ENCODE results near the gene GADL1.

GADL1 gene

DNA sequence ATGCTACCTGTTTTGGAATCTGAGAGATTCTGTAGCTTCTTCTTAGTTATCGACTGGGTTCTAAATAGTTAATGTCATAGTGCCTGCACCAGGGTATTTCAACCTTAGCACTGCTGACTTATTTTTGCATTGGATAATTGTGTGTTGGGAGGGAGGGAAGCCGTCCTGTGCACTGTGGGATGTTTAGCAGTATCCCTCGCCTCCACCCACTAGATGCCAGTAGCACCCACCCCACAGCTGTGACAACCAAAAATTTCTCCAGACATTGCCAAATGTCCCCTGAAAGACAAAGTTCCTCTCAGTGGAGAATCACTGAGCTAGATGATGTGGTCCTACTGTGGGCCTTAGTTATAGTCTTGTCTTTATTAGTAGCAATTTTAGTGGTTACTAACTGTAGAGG lies 199.8 kb downstream of the GADL1 start:
- no peak overlapping the region for H3K4me3 ChIP-seq (ENCODE audit: low read depth in 1 of 5, low read length in 5 of 5)
- peak overlapping the region; percentile 15 for H3K27ac ChIP-seq (ENCODE audit: low read depth, low read length)
- H3K9me3 ChIP-seq (ENCODE audit: control insufficient read depth in 5 of 5, low read length in 5 of 5) = no peaks in the 10 kb centered on the region
- H3K9ac ChIP-seq (ENCODE audit: low read length in 5 of 5) = no peak overlapping the region
- H3K36me3 ChIP-seq (ENCODE audit: control insufficient read depth in 5 of 5, insufficient read depth in 5 of 5, low read length in 5 of 5) = peaks cover 31 to 53% (median 47%) of the 10 kb centered on the region in 5 donors
- no peaks in the 10 kb centered on the region for H3K27me3 ChIP-seq (ENCODE audit: control insufficient read depth in 5 of 5, insufficient read depth in 4 of 5, low read length in 5 of 5)
- peaks cover 3 to 42% (median 35%) of the 10 kb centered on the region in 5 donors for H3K4me1 ChIP-seq (ENCODE audit: control insufficient read depth in 5 of 5, insufficient read depth in 5 of 5, low read length in 5 of 5)

DNA sequence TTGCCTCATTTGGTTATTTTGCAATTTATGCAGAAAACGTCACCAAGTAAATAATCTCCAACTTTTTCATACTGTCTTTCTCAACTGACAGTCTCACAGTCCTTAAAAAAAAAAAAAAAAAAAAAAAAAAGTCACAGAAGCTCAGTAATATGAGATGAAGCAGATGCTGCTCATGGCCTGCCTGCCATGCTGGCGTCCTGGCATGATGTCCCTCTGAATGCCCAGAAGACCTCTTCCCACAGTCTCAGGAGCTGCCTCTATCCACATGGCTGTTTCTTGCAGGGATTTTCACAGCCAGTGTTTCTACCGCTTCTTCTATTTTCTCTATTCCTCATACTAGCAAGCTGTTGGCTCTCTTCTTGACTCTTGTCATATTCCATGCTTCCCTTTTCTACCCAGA lies 200.3 kb downstream of the GADL1 start:
- no peaks in the 10 kb centered on the region for H3K27me3 ChIP-seq (ENCODE audit: control insufficient read depth in 5 of 5, insufficient read depth in 4 of 5, low read length in 5 of 5)
- H3K9ac ChIP-seq (ENCODE audit: low read length in 5 of 5) = no peak overlapping the region
- no peak overlapping the region for H3K4me3 ChIP-seq (ENCODE audit: low read depth in 1 of 5, low read length in 5 of 5)
- H3K4me1 ChIP-seq (ENCODE audit: control insufficient read depth in 5 of 5, insufficient read depth in 5 of 5, low read length in 5 of 5) = peaks cover 6 to 47% (median 41%) of the 10 kb centered on the region in 5 donors
- H3K27ac ChIP-seq (ENCODE audit: low read depth, low read length) = peak overlapping the region; percentile 15
- no peaks in the 10 kb centered on the region for H3K9me3 ChIP-seq (ENCODE audit: control insufficient read depth in 5 of 5, low read length in 5 of 5)
- peaks cover 31 to 54% (median 48%) of the 10 kb centered on the region in 5 donors for H3K36me3 ChIP-seq (ENCODE audit: control insufficient read depth in 5 of 5, insufficient read depth in 5 of 5, low read length in 5 of 5)

- Histone ChIP-seq H3K36me3 (ENCODE audit: control insufficient read depth in 5 of 5, insufficient read depth in 5 of 5, low read length in 5 of 5) (peaks cover 28 to 60% (median 52%) of the 10 kb centered on the region in 5 donors), H3K27me3 (ENCODE audit: control insufficient read depth in 5 of 5, insufficient read depth in 4 of 5, low read length in 5 of 5) (no peaks in the 10 kb centered on the region), H3K4me3 (ENCODE audit: low read depth in 1 of 5, low read length in 5 of 5) (no peak overlapping the region), H3K4me1 (ENCODE audit: control insufficient read depth in 5 of 5, insufficient read depth in 5 of 5, low read length in 5 of 5) (peaks cover 11 to 53% (median 46%) of the 10 kb centered on the region in 5 donors), H3K9me3 (ENCODE audit: control insufficient read depth in 5 of 5, low read length in 5 of 5) (no peaks in the 10 kb centered on the region), H3K27ac (ENCODE audit: low read depth, low read length) (peak overlapping the region; percentile 63), H3K9ac (ENCODE audit: low read length in 5 of 5) (no peak overlapping the region)
Observed at GRCh38 chr3:30693470-30694120, 200.9 kb downstream of the GADL1 start.

DNA sequence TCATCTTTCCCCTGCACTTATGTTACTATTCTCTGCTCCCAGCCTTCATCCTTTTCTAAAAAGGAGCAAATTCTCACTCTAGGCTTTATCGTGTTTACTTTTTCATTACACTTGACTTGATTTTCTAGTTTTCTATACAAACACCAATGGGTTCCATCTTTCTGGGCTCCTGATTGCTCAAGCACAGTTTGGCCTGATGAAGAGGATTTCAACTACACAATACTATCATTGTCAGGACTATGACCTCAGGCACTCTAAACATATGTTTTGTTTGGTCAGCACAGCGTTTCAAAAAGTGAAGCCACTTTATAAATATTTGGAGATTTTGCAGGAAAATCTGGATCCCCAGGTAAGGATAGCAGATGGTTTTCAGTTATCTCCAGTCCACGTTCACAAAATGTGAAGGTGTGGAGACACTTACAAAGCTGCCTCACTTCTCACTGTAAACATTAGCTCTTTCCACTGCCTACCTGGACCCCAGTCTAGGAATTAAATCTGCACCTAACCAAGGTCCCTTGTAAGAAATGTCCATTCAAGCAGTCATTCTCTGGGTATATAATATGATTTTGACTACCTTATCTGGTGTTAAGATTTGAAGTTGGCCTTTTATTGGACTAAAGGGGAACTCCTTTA lies 201.8 kb downstream of the GADL1 start:
- Histone ChIP-seq H3K36me3 (ENCODE audit: control insufficient read depth in 5 of 5, insufficient read depth in 5 of 5, low read length in 5 of 5) (peaks cover 23 to 69% (median 61%) of the 10 kb centered on the region in 5 donors), H3K4me1 (ENCODE audit: control insufficient read depth in 5 of 5, insufficient read depth in 5 of 5, low read length in 5 of 5) (peaks cover 12 to 62% (median 53%) of the 10 kb centered on the region in 5 donors), H3K27me3 (ENCODE audit: control insufficient read depth in 5 of 5, insufficient read depth in 4 of 5, low read length in 5 of 5) (no peaks in the 10 kb centered on the region), H3K9me3 (ENCODE audit: control insufficient read depth in 5 of 5, low read length in 5 of 5) (no peaks in the 10 kb centered on the region), H3K4me3 (ENCODE audit: low read depth in 1 of 5, low read length in 5 of 5) (no peak overlapping the region), H3K27ac (ENCODE audit: low read depth, low read length) (peak overlapping the region; percentile 63), H3K9ac (ENCODE audit: low read length in 5 of 5) (peak overlapping the region in 2 of 5 donors; percentile 22 to 48)

- H3K4me3 ChIP-seq (ENCODE audit: low read depth in 1 of 5, low read length in 5 of 5) = no peak overlapping the region
- peak overlapping the region; percentile 63 for H3K27ac ChIP-seq (ENCODE audit: low read depth, low read length)
- no peaks in the 10 kb centered on the region for H3K9me3 ChIP-seq (ENCODE audit: control insufficient read depth in 5 of 5, low read length in 5 of 5)
- H3K4me1 ChIP-seq (ENCODE audit: control insufficient read depth in 5 of 5, insufficient read depth in 5 of 5, low read length in 5 of 5) = peaks cover 12 to 62% (median 53%) of the 10 kb centered on the region in 5 donors
- no peaks in the 10 kb centered on the region for H3K27me3 ChIP-seq (ENCODE audit: control insufficient read depth in 5 of 5, insufficient read depth in 4 of 5, low read length in 5 of 5)
- peaks cover 25 to 74% (median 63%) of the 10 kb centered on the region in 5 donors for H3K36me3 ChIP-seq (ENCODE audit: control insufficient read depth in 5 of 5, insufficient read depth in 5 of 5, low read length in 5 of 5)
- H3K9ac ChIP-seq (ENCODE audit: low read length in 5 of 5) = peak overlapping the region in 2 of 5 donors; percentile 22 to 48
Observed at GRCh38 chr3:30691944-30692343, 202.5 kb downstream of the GADL1 start.

- H3K36me3 ChIP-seq (ENCODE audit: control insufficient read depth in 5 of 5, insufficient read depth in 5 of 5, low read length in 5 of 5) = peaks cover 25 to 72% (median 63%) of the 10 kb centered on the region in 5 donors
- peak overlapping the region; percentile 93 for H3K27ac ChIP-seq (ENCODE audit: low read depth, low read length)
- peaks cover 12 to 59% (median 51%) of the 10 kb centered on the region in 5 donors for H3K4me1 ChIP-seq (ENCODE audit: control insufficient read depth in 5 of 5, insufficient read depth in 5 of 5, low read length in 5 of 5)
- H3K9me3 ChIP-seq (ENCODE audit: control insufficient read depth in 5 of 5, low read length in 5 of 5) = no peaks in the 10 kb centered on the region
- H3K4me3 ChIP-seq (ENCODE audit: low read depth in 1 of 5, low read length in 5 of 5) = no peak overlapping the region
- H3K9ac ChIP-seq (ENCODE audit: low read length in 5 of 5) = peak overlapping the region in 1 of 5 donors; percentile 14
- H3K27me3 ChIP-seq (ENCODE audit: control insufficient read depth in 5 of 5, insufficient read depth in 4 of 5, low read length in 5 of 5) = no peaks in the 10 kb centered on the region
Observed at GRCh38 chr3:30691249-30691880, 203.1 kb downstream of the GADL1 start.

GRCh38 chr3:30690199-30690598 lies 204.3 kb downstream of the GADL1 start:
- no peak overlapping the region for H3K4me3 ChIP-seq (ENCODE audit: low read depth in 1 of 5, low read length in 5 of 5)
- H3K27ac ChIP-seq (ENCODE audit: low read depth, low read length) = peak overlapping the region; percentile 93
- H3K36me3 ChIP-seq (ENCODE audit: control insufficient read depth in 5 of 5, insufficient read depth in 5 of 5, low read length in 5 of 5) = peaks cover 18 to 66% (median 62%) of the 10 kb centered on the region in 5 donors

GRCh38 chr3:30688776-30689641 lies 205.5 kb downstream of the GADL1 start:
- Histone ChIP-seq H3K4me1 (ENCODE audit: control insufficient read depth in 5 of 5, insufficient read depth in 5 of 5, low read length in 5 of 5) (peaks cover 12 to 69% (median 65%) of the 10 kb centered on the region in 5 donors), H3K9me3 (ENCODE audit: control insufficient read depth in 5 of 5, low read length in 5 of 5) (no peaks in the 10 kb centered on the region), H3K9ac (ENCODE audit: low read length in 5 of 5) (peak overlapping the region in 4 of 5 donors; percentile 5 to 65 (median 46)), H3K36me3 (ENCODE audit: control insufficient read depth in 5 of 5, insufficient read depth in 5 of 5, low read length in 5 of 5) (peaks cover 12 to 55% (median 52%) of the 10 kb centered on the region in 5 donors), H3K27ac (ENCODE audit: low read depth, low read length) (peak overlapping the region; percentile 93), H3K27me3 (ENCODE audit: control insufficient read depth in 5 of 5, insufficient read depth in 4 of 5, low read length in 5 of 5) (no peaks in the 10 kb centered on the region), H3K4me3 (ENCODE audit: low read depth in 1 of 5, low read length in 5 of 5) (peak overlapping the region in 1 of 5 donors; percentile 4)

More at GRCh38 chr3:30690199-30690598, 204.3 kb downstream of the GADL1 start:
- Histone ChIP-seq H3K4me1 (ENCODE audit: control insufficient read depth in 5 of 5, insufficient read depth in 5 of 5, low read length in 5 of 5) (peaks cover 12 to 57% (median 54%) of the 10 kb centered on the region in 5 donors), H3K9ac (ENCODE audit: low read length in 5 of 5) (no peak overlapping the region), H3K27me3 (ENCODE audit: control insufficient read depth in 5 of 5, insufficient read depth in 4 of 5, low read length in 5 of 5) (no peaks in the 10 kb centered on the region), H3K9me3 (ENCODE audit: control insufficient read depth in 5 of 5, low read length in 5 of 5) (no peaks in the 10 kb centered on the region)

- peaks cover 11 to 59% (median 51%) of the 10 kb centered on the region in 5 donors for H3K36me3 ChIP-seq (ENCODE audit: control insufficient read depth in 5 of 5, insufficient read depth in 5 of 5, low read length in 5 of 5)
- H3K4me1 ChIP-seq (ENCODE audit: control insufficient read depth in 5 of 5, insufficient read depth in 5 of 5, low read length in 5 of 5) = peaks cover 15 to 74% (median 70%) of the 10 kb centered on the region in 5 donors
Observed at GRCh38 chr3:30687930-30688570, 206.4 kb downstream of the GADL1 start.

More at GRCh38 chr3:30687930-30688570, 206.4 kb downstream of the GADL1 start:
- peak overlapping the region in 1 of 5 donors; percentile 5 for H3K9ac ChIP-seq (ENCODE audit: low read length in 5 of 5)
- no peaks in the 10 kb centered on the region for H3K27me3 ChIP-seq (ENCODE audit: control insufficient read depth in 5 of 5, insufficient read depth in 4 of 5, low read length in 5 of 5)
- no peak overlapping the region for H3K4me3 ChIP-seq (ENCODE audit: low read depth in 1 of 5, low read length in 5 of 5)
- H3K9me3 ChIP-seq (ENCODE audit: control insufficient read depth in 5 of 5, low read length in 5 of 5) = no peaks in the 10 kb centered on the region
- H3K27ac ChIP-seq (ENCODE audit: low read depth, low read length) = peak overlapping the region; percentile 93
